NB4 (cell line): ENCODE data around the gene ARHGAP15.

Experiments used
- DNase-seq: peaks from one replicate; pipeline ENCODE4 v3.0.0; 2010; ENCODE audit warnings: low read depth
- H3K4me3 ChIP-seq: one replicate; pipeline ENCODE4 v1.5.1; 2011; ENCODE audit warnings: mild to moderate bottlenecking, low read depth, low read length, moderate library complexity
- CTCF ChIP-seq: IDR thresholded peaks from one replicate; pipeline ENCODE4 v1.5.1; 2012; ENCODE audit warnings: low read depth, low read length
- MAX ChIP-seq: IDR thresholded peaks from 2 replicates; pipeline ENCODE4 v1.6.1; 2011; ENCODE audit warnings: low read depth, low read length
- MYC ChIP-seq: IDR thresholded peaks from 2 replicates; pipeline ENCODE4 v1.6.1; 2011; ENCODE audit warnings: low read depth, low read length
- POLR2A ChIP-seq: IDR thresholded peaks from 2 replicates; pipeline ENCODE4 v1.6.1; 2011; ENCODE audit warnings: mild to moderate bottlenecking; ENCODE audit not compliant: insufficient read length; ENCODE audit errors: extremely low read depth

Gene ARHGAP15

GRCh38 chr2:143497726-143498125 is 368.5 kb downstream of the ARHGAP15 start:
- TF ChIP-seq POLR2A = no peak
- DNase-seq = no peak
- H3K4me3 ChIP-seq = no peak overlapping the region

- DNase-seq = no peak
- no peak overlapping the region for H3K4me3 ChIP-seq
- TF ChIP-seq MYC = no peak
- no peak for TF ChIP-seq POLR2A
- no peak for TF ChIP-seq MAX
- no peak for TF ChIP-seq CTCF
Measured at GRCh38 chr2:143498496-143498895, 369.3 kb downstream of the ARHGAP15 start.

- DNase-seq = peak; percentile 9
- no peak overlapping the region for H3K4me3 ChIP-seq
- no peak for TF ChIP-seq MYC
- TF ChIP-seq POLR2A = no peak
- no peak for TF ChIP-seq CTCF
- TF ChIP-seq MAX = no peak
Measured at GRCh38 chr2:143499061-143499460, 369.8 kb downstream of the ARHGAP15 start.

- TF ChIP-seq MYC = no peak
- no peak for TF ChIP-seq POLR2A
- TF ChIP-seq CTCF = no peak
- no peak for TF ChIP-seq MAX
- H3K4me3 ChIP-seq = no peak overlapping the region
- no peak for DNase-seq
Measured at GRCh38 chr2:143501106-143501676, 372.0 kb downstream of the ARHGAP15 start.

GRCh38 chr2:143503280-143503679 is 374.1 kb downstream of the ARHGAP15 start:
- TF ChIP-seq CTCF (no peak), POLR2A (no peak), MAX (no peak)
- DNase-seq = no peak
- no peak overlapping the region for H3K4me3 ChIP-seq

- TF ChIP-seq POLR2A = no peak
- no peak for TF ChIP-seq MAX
- TF ChIP-seq MYC = no peak
- TF ChIP-seq CTCF = no peak
- DNase-seq = peak; percentile 6
- H3K4me3 ChIP-seq = no peak overlapping the region
Measured at GRCh38 chr2:143504397-143504796, 375.2 kb downstream of the ARHGAP15 start.
